ENCODE measurements around the gene COL23A1.

Gene COL23A1

DNA sequence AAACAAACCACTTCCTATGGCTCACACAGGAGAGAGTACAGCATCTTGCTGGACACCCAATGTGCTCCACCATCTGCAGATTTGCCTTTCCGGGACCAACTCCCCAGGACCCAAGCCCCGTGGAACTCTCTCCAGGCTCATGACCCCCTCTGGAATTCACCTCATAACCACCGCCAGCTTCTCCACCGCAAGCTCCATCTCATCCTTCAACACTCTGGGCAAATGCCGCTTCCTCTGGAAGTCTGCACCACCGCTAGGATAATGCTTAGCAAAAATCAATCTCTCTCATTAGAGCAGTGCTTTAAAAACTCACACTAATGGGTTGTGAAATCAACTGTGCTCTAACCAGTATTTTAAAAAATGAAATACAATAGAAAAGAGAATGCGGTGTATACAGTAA is 150.0 kb downstream of the COL23A1 start:
- Histone ChIP-seq H3K36me3 (ENCODE audit: control insufficient read depth, insufficient read depth, low read length) (no peaks in the 10 kb centered on the region), H3K27me3 (ENCODE audit: control insufficient read depth, insufficient read depth, low read length) (no peaks in the 10 kb centered on the region), H3K9me3 (ENCODE audit: control insufficient read depth, insufficient read depth, low read length) (no peaks in the 10 kb centered on the region), H3K27ac (ENCODE audit: low read depth, low read length) (no peak overlapping the region), H3K4me3 (ENCODE audit: low read depth, low read length) (no peak overlapping the region), H3K9ac (ENCODE audit: low read depth, low read length) (no peak overlapping the region), H3K4me1 (ENCODE audit: control insufficient read depth, insufficient read depth, low read length) (no peaks in the 10 kb centered on the region)

DNA sequence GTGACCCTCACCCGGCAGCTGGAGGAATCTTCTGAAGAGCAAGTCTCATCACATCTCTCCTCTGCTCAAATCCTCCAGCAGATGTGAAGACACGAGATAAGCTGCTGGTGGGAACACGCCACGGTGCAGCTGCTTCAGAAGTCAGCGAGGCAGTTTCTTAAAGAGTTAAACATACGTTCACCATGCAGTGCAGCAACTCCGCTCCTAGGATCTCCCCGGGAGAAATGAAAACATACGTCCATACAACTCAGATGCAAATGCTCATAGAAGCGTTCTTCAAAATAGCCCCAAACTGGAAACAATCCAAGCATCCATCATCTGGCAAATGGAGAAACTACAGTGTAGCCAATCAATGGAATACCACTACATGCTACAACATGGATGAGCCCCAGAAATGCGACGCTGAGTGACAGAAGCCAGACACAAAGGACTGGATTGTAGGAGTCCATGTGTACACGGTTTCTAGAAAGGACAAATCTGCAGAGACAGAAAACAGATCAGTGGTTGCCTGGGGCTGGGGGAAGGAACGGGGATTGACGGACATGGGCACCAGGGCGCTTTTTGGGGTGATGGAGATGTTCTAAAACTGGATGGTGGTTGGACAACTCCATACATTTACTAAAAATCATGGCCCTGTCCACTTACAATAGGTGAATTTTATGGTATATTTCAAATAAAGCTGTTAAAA is 150.6 kb downstream of the COL23A1 start:
- no peaks in the 10 kb centered on the region for H3K4me1 ChIP-seq (ENCODE audit: control insufficient read depth, insufficient read depth, low read length)
- H3K36me3 ChIP-seq (ENCODE audit: control insufficient read depth, insufficient read depth, low read length), result no peaks in the 10 kb centered on the region
- H3K9ac ChIP-seq (ENCODE audit: low read depth, low read length), result no peak overlapping the region
- no peak overlapping the region for H3K4me3 ChIP-seq (ENCODE audit: low read depth, low read length)
- no peak overlapping the region for H3K27ac ChIP-seq (ENCODE audit: low read depth, low read length)
- no peaks in the 10 kb centered on the region for H3K9me3 ChIP-seq (ENCODE audit: control insufficient read depth, insufficient read depth, low read length)
- H3K27me3 ChIP-seq (ENCODE audit: control insufficient read depth, insufficient read depth, low read length), result no peaks in the 10 kb centered on the region

GRCh38 chr5:178438796-178439195 is 151.4 kb downstream of the COL23A1 start:
- no peaks in the 10 kb centered on the region for H3K27me3 ChIP-seq (ENCODE audit: control insufficient read depth, insufficient read depth, low read length)
- no peak overlapping the region for H3K9ac ChIP-seq (ENCODE audit: low read depth, low read length)
- no peak overlapping the region for H3K4me3 ChIP-seq (ENCODE audit: low read depth, low read length)
- no peaks in the 10 kb centered on the region for H3K9me3 ChIP-seq (ENCODE audit: control insufficient read depth, insufficient read depth, low read length)
- no peaks in the 10 kb centered on the region for H3K36me3 ChIP-seq (ENCODE audit: control insufficient read depth, insufficient read depth, low read length)
- no peak overlapping the region for H3K27ac ChIP-seq (ENCODE audit: low read depth, low read length)
- H3K4me1 ChIP-seq (ENCODE audit: control insufficient read depth, insufficient read depth, low read length), result no peaks in the 10 kb centered on the region

GRCh38 chr5:178437386-178438075 is 152.7 kb downstream of the COL23A1 start:
- Histone ChIP-seq H3K27me3 (ENCODE audit: control insufficient read depth, insufficient read depth, low read length) (no peaks in the 10 kb centered on the region), H3K4me3 (ENCODE audit: low read depth, low read length) (no peak overlapping the region), H3K27ac (ENCODE audit: low read depth, low read length) (no peak overlapping the region), H3K9me3 (ENCODE audit: control insufficient read depth, insufficient read depth, low read length) (no peaks in the 10 kb centered on the region), H3K9ac (ENCODE audit: low read depth, low read length) (no peak overlapping the region), H3K4me1 (ENCODE audit: control insufficient read depth, insufficient read depth, low read length) (no peaks in the 10 kb centered on the region), H3K36me3 (ENCODE audit: control insufficient read depth, insufficient read depth, low read length) (no peaks in the 10 kb centered on the region)

DNA sequence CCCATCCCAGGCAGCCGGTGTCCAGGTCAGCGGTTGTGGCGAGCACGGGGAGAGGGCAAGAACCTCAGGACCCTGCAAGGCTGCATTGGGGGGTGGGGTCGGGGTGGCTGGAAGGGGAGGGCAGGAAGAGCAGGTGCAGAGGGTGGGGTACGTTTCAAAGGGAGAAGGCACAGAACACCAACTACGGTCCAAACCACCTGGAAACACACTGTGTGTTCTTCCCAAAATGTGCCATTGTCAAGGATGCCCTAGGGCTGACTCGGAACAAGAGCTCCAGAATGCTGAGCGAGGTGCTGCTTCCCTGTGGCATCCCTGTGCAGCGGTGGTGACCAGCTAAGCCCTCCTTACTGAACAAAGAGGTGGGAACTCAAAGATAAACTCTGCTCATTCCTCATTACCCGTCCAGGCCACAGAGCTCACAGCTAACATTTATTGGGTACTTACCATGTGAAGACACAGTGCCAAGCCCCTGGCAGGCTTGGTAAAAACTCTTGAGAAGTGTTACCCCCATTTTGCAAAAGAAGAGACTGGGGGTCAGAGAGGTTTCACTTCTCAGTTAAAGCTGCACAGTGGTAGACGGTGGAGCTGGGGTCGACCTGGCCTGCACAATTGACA is 153.8 kb downstream of the COL23A1 start:
- H3K4me1 ChIP-seq (ENCODE audit: control insufficient read depth, insufficient read depth, low read length), result no peaks in the 10 kb centered on the region
- H3K9ac ChIP-seq (ENCODE audit: low read depth, low read length), result no peak overlapping the region

GRCh38 chr5:178435321-178436238 is 154.6 kb downstream of the COL23A1 start:
- no peaks in the 10 kb centered on the region for H3K4me1 ChIP-seq (ENCODE audit: control insufficient read depth, insufficient read depth, low read length)
- H3K9me3 ChIP-seq (ENCODE audit: control insufficient read depth, insufficient read depth, low read length), result no peaks in the 10 kb centered on the region
- no peak overlapping the region for H3K9ac ChIP-seq (ENCODE audit: low read depth, low read length)
- no peaks in the 10 kb centered on the region for H3K36me3 ChIP-seq (ENCODE audit: control insufficient read depth, insufficient read depth, low read length)
- no peaks in the 10 kb centered on the region for H3K27me3 ChIP-seq (ENCODE audit: control insufficient read depth, insufficient read depth, low read length)
- H3K4me3 ChIP-seq (ENCODE audit: low read depth, low read length), result no peak overlapping the region
- no peak overlapping the region for H3K27ac ChIP-seq (ENCODE audit: low read depth, low read length)

More for the DNA sequence above, 153.8 kb downstream of the COL23A1 start:
- Histone ChIP-seq H3K36me3 (ENCODE audit: control insufficient read depth, insufficient read depth, low read length) (no peaks in the 10 kb centered on the region), H3K4me3 (ENCODE audit: low read depth, low read length) (no peak overlapping the region), H3K27ac (ENCODE audit: low read depth, low read length) (no peak overlapping the region), H3K27me3 (ENCODE audit: control insufficient read depth, insufficient read depth, low read length) (no peaks in the 10 kb centered on the region), H3K9me3 (ENCODE audit: control insufficient read depth, insufficient read depth, low read length) (no peaks in the 10 kb centered on the region)

DNA sequence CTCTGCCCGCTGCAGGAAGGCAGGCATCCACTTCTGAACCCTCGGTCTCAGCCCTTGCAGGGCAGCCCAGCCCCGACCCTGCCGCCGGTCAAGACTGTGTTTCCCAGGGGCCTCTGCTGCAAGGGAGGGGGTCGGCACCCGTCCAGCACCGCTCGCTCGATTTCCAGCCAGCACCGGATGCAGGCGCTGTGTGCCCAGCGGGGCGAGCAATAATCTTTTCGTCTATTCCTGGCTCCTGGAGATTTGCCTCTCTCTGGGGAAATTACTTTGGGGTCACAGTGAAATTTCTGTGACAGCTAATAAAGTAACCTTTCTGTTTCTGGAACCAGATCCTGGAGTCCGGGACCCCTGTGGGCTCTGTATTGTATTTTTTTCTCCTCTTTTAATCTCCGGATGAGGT is 155.3 kb downstream of the COL23A1 start:
- Histone ChIP-seq H3K4me3 (ENCODE audit: low read depth, low read length) (no peak overlapping the region), H3K4me1 (ENCODE audit: control insufficient read depth, insufficient read depth, low read length) (no peaks in the 10 kb centered on the region), H3K9me3 (ENCODE audit: control insufficient read depth, insufficient read depth, low read length) (no peaks in the 10 kb centered on the region), H3K27me3 (ENCODE audit: control insufficient read depth, insufficient read depth, low read length) (no peaks in the 10 kb centered on the region), H3K9ac (ENCODE audit: low read depth, low read length) (no peak overlapping the region), H3K36me3 (ENCODE audit: control insufficient read depth, insufficient read depth, low read length) (no peaks in the 10 kb centered on the region), H3K27ac (ENCODE audit: low read depth, low read length) (no peak overlapping the region)

- peaks cover 2% of the 10 kb centered on the region; the same call in 1 of the 2 replicates for H3K4me1 ChIP-seq (ENCODE audit: control insufficient read depth, insufficient read depth, low read length)
- H3K4me3 ChIP-seq (ENCODE audit: low read depth, low read length), result no peak overlapping the region
- no peaks in the 10 kb centered on the region for H3K36me3 ChIP-seq (ENCODE audit: control insufficient read depth, insufficient read depth, low read length)
- H3K9me3 ChIP-seq (ENCODE audit: control insufficient read depth, insufficient read depth, low read length), result no peaks in the 10 kb centered on the region
- no peak overlapping the region for H3K27ac ChIP-seq (ENCODE audit: low read depth, low read length)
- H3K27me3 ChIP-seq (ENCODE audit: control insufficient read depth, insufficient read depth, low read length), result no peaks in the 10 kb centered on the region
- no peak overlapping the region for H3K9ac ChIP-seq (ENCODE audit: low read depth, low read length)
These were observed 156.0 kb downstream of the COL23A1 start for GRCh38 chr5:178434016-178434761.

GRCh38 chr5:178433273-178433775 is 156.9 kb downstream of the COL23A1 start:
- Histone ChIP-seq H3K36me3 (ENCODE audit: control insufficient read depth, insufficient read depth, low read length) (no peaks in the 10 kb centered on the region), H3K27me3 (ENCODE audit: control insufficient read depth, insufficient read depth, low read length) (no peaks in the 10 kb centered on the region), H3K4me3 (ENCODE audit: low read depth, low read length) (no peak overlapping the region), H3K9me3 (ENCODE audit: control insufficient read depth, insufficient read depth, low read length) (no peaks in the 10 kb centered on the region), H3K9ac (ENCODE audit: low read depth, low read length) (no peak overlapping the region), H3K4me1 (ENCODE audit: control insufficient read depth, insufficient read depth, low read length) (peaks cover 11% of the 10 kb centered on the region), H3K27ac (ENCODE audit: low read depth, low read length) (no peak overlapping the region)

All from HUES48 (cell line).